HepG2 (cell line): ENCODE results near the gene GPER1. TPM values are rescaled to one million over a fixed set of nuclear protein-coding genes. Genes with fewer than 3 reads are reported as not detected.

Experiments used
- ATAC-seq: fragments of 200-7000 bp; cut with Tn5 transposase; 3 replicates; pipeline ENCODE4 v1.9.1; 2020; ENCODE audit warnings: mild to moderate bottlenecking, moderate library complexity
- BruUV-seq: library from RNA; stranded (reverse); fragments of 400-500 nt; replicated peaks from 2 replicates; lab custom pipeline; 2021; lab: Mats Ljungman, UMichigan
- CTCF ChIA-PET: fragments of 300-600 bp; formaldehyde crosslinking; extraction: SDS; loops from one replicate; lab custom pipeline; 2021; ENCODE audit warnings: low total read pairs, inconsistent platforms, low intra/inter-chr PET ratio; lab: Yijun Ruan, JAX
- POLR2A ChIA-PET: fragments of 350-600 bp; sonication (Branson Sonifier 250); formaldehyde crosslinking; loops from one replicate; lab custom pipeline; 2020; ENCODE audit warnings: antibody characterized with exemption, inconsistent platforms; lab: Yijun Ruan, JAX
- DNase-seq: peaks from one replicate; pipeline ENCODE4 v3.0.0-alpha.2; 2015; ENCODE audit warnings: low spot score
- FAIRE-seq: peaks from 3 replicates; lab custom pipeline; 2011; peaks lifted over from hg19 to GRCh38; lab: Jason Lieb, UNC
- H2AFZ ChIP-seq: one replicate; pipeline ENCODE4 v1.6.1; 2011; ENCODE audit warnings: low read length, inconsistent platforms
- H3K27ac ChIP-seq: fragments of 300-600 bp; 3 replicates; pipeline ENCODE4 v1.8.0; 2011; ENCODE audit warnings: mixed run types, mild to moderate bottlenecking, mixed read lengths, low read length, inconsistent platforms; ENCODE audit not compliant: insufficient read depth; ENCODE audit errors: extremely low read length
- H3K27me3 ChIP-seq, 2 experiments: fragments of 200-600 bp in 1 of 2; 2 replicates in 1 of 2; 3 replicates in 1 of 2; pipeline versions ENCODE4 v1.6.0 to v1.8.0; 2011; ENCODE audit warnings: low read length in 2 of 2, mild to moderate bottlenecking in 2 of 2, moderate library complexity in 2 of 2, inconsistent platforms in 1 of 2; ENCODE audit not compliant: insufficient read depth in 2 of 2, control insufficient read depth in 1 of 2
- H3K36me3 ChIP-seq, 2 experiments: fragments of 200-600 bp in 1 of 2; replicated peaks in 1 of 2; 2 replicates in 1 of 2; 3 replicates in 1 of 2; pipeline versions ENCODE4 v1.5.1 to v1.8.0; 2011; ENCODE audit warnings: low read length in 2 of 2, inconsistent platforms in 1 of 2; ENCODE audit not compliant: insufficient read depth in 2 of 2, control insufficient read depth in 1 of 2
- H3K4me1 ChIP-seq: 2 replicates; pipeline ENCODE4 v1.5.1; 2012; ENCODE audit warnings: low read length, inconsistent platforms; ENCODE audit not compliant: insufficient read depth
- H3K4me2 ChIP-seq: 2 replicates; pipeline ENCODE4 v1.6.0; 2011; ENCODE audit warnings: low read depth, low read length, inconsistent platforms
- H3K4me3 ChIP-seq, 3 experiments: fragments of 200-600 bp in 1 of 3; sonication (generic), shearing (Covaris generic) in 1 of 3; replicated peaks in 1 of 3; 2 replicates each; pipeline ENCODE4 v1.5.1; 2011 to 2016; ENCODE audit warnings: low read length in 3 of 3, inconsistent platforms in 2 of 3, low read depth in 2 of 3, mild to moderate bottlenecking in 2 of 3, control low read depth in 1 of 3, mixed read lengths in 1 of 3; ENCODE audit not compliant: insufficient read depth in 1 of 3
- H3K79me2 ChIP-seq: one replicate; pipeline ENCODE4 v1.6.1; 2011; ENCODE audit warnings: low read length, inconsistent platforms; ENCODE audit not compliant: insufficient read depth
- H3K9ac ChIP-seq: 2 replicates; pipeline ENCODE4 v1.6.0; 2011; ENCODE audit warnings: mild to moderate bottlenecking, low read depth, low read length, inconsistent platforms; ENCODE audit not compliant: insufficient read depth
- H3K9me3 ChIP-seq: 2 replicates; pipeline ENCODE4 v1.5.1; 2012; ENCODE audit warnings: mild to moderate bottlenecking, low read length
- H4K20me1 ChIP-seq: 2 replicates; pipeline ENCODE4 v1.6.0; 2011; ENCODE audit warnings: inconsistent platforms, mild to moderate bottlenecking, low read length, moderate library complexity; ENCODE audit not compliant: insufficient read depth
- AGO2 ChIP-seq: fragments of 200-400 bp; formaldehyde crosslinking; optimal IDR thresholded peaks from 2 replicates; pipeline ENCODE3; 2017; ENCODE audit warnings: mild to moderate bottlenecking, low read depth, low read length, moderate library complexity
- BRCA1 ChIP-seq: sonication (generic); formaldehyde crosslinking; IDR thresholded peaks from 2 replicates; pipeline ENCODE4 v1.4.0; 2020; ENCODE audit warnings: missing genetic modification reagents
- E2F1 ChIP-seq: sonication (generic); formaldehyde crosslinking; IDR thresholded peaks from 2 replicates; pipeline ENCODE4 v1.5.0; 2020; ENCODE audit warnings: missing genetic modification reagents
- FIP1L1 ChIP-seq: fragments of 200-400 bp; formaldehyde crosslinking; IDR thresholded peaks from 2 replicates; pipeline ENCODE4 v1.6.1; 2018; ENCODE audit warnings: low read depth, mild to moderate bottlenecking, low read length, moderate library complexity, borderline replicate concordance; ENCODE audit not compliant: insufficient read depth
- FOXA1 ChIP-seq, 2 experiments: fragments of 450-650 bp in 1 of 2; sonication (generic) in 1 of 2; formaldehyde crosslinking in 1 of 2; IDR thresholded peaks; 2 replicates each; pipeline versions ENCODE4 v1.4.0 to v1.6.1; 2016 to 2020; ENCODE audit warnings: missing genetic modification reagents in 1 of 2
- FOXK2 ChIP-seq: fragments of 450-650 bp; IDR thresholded peaks from 2 replicates; pipeline ENCODE4 v1.6.1; 2016
- FUBP1 ChIP-seq: sonication (generic); formaldehyde crosslinking; IDR thresholded peaks from 2 replicates; pipeline ENCODE4 v1.5.1; 2020; ENCODE audit warnings: missing genetic modification reagents, mild to moderate bottlenecking, borderline replicate concordance
- IKZF1 ChIP-seq: fragments of 450-650 bp; IDR thresholded peaks from 2 replicates; pipeline ENCODE4 v1.7.1; 2016
- KDM5A ChIP-seq: fragments of 200-600 bp; sonication (generic); IDR thresholded peaks from 2 replicates; pipeline ENCODE4 v1.7.0; 2018; ENCODE audit warnings: antibody characterized with exemption, mild to moderate bottlenecking, low read length, borderline replicate concordance
- MAX ChIP-seq: IDR thresholded peaks from 2 replicates; pipeline ENCODE4 v1.6.1; 2012; ENCODE audit warnings: inconsistent platforms
- MXD1 ChIP-seq: sonication (generic); formaldehyde crosslinking; IDR thresholded peaks from 2 replicates; pipeline ENCODE4 v1.4.0; 2020; ENCODE audit warnings: mild to moderate bottlenecking, missing genetic modification reagents
- NCOA1 ChIP-seq: sonication (generic); formaldehyde crosslinking; IDR thresholded peaks from 2 replicates; pipeline ENCODE4 v1.9.0; 2021; ENCODE audit warnings: missing genetic modification reagents
- SAFB2 ChIP-seq: sonication (generic); formaldehyde crosslinking; IDR thresholded peaks from 2 replicates; pipeline ENCODE4 v1.5.1; 2020; ENCODE audit warnings: missing genetic modification reagents, low read depth, mild to moderate bottlenecking, borderline replicate concordance
- SMYD3 ChIP-seq: sonication (generic); formaldehyde crosslinking; IDR thresholded peaks from 2 replicates; pipeline ENCODE4 v1.8.1; 2023; ENCODE audit warnings: mild to moderate bottlenecking, missing genetic modification reagents
- TGIF2 ChIP-seq: IDR thresholded peaks from 2 replicates; pipeline ENCODE4 v1.6.1; 2016; ENCODE audit warnings: control low read depth, missing compliant biosample characterization
- THAP11 ChIP-seq: IDR thresholded peaks from 2 replicates; pipeline ENCODE4 v1.6.1; 2016; ENCODE audit warnings: missing biosample characterization, missing genetic modification reagents
- ZFY ChIP-seq: sonication (generic); formaldehyde crosslinking; IDR thresholded peaks from 2 replicates; pipeline ENCODE4 v1.4.0; 2020; ENCODE audit warnings: missing genetic modification reagents
- ZNF44 ChIP-seq: sonication (generic); formaldehyde crosslinking; IDR thresholded peaks from 2 replicates; pipeline ENCODE4 v1.5.1; 2020; ENCODE audit warnings: mild to moderate bottlenecking, missing genetic modification reagents
- ZNF460 ChIP-seq: sonication (generic); formaldehyde crosslinking; IDR thresholded peaks from 2 replicates; pipeline ENCODE4 v1.5.1; 2020; ENCODE audit warnings: missing genetic modification reagents, mild to moderate bottlenecking, borderline replicate concordance
- ZNF792 ChIP-seq: IDR thresholded peaks from 2 replicates; pipeline ENCODE4 v1.6.1; 2016
- WGBS: methylation state at CpG from one replicate; pipeline ENCODE4 v1.1.6; 2017; ENCODE audit warnings: low lambda C conversion rate; 5-methylcytosine and 5-hydroxymethylcytosine counted together
- in situ Hi-C: cut with HindIII; loops from 2 replicates; pipeline ENCODE4 v1.10.0; 2017; ENCODE audit warnings: low pct_unique_long_range_greater_than_20kb; ENCODE audit not compliant: extremely low pct_ligation_motif_present
- intact Hi-C: fragments of 100-400 bp; cut with micrococcal nuclease; formaldehyde crosslinking; loops from one replicate; pipeline ENCODE4 v1.10.0; 2022; ENCODE audit not compliant: unreplicated experiment
- polyA plus RNA-seq, 8 experiments: library from polyadenylated mRNA; depleted of rRNA in 3 of 8; stranded (reverse) in 7 of 8; unstranded in 1 of 8; fragments of >200 nt; fragmentation: Illumina TruSeq in 4 of 8; extraction: Trizol in 4 of 8; gene quantifications; 2 replicates each; pipeline versions ENCODE4 v1.2.1 to v1.2.3, GENCODE V29; 2011 to 2016; ENCODE audit warnings: low read depth in 4 of 8, missing spikeins in 1 of 8, mixed read lengths in 1 of 8; ENCODE audit not compliant: insufficient read depth in 1 of 8
- total RNA-seq, 5 experiments: library from RNA; depleted of rRNA; stranded (reverse); fragments of >200 nt; fragmentation: Illumina TruSeq; extraction: Trizol; gene quantifications; 2 replicates each; pipeline ENCODE4 v1.2.3, GENCODE V29; 2016; ENCODE audit warnings: low read depth in 1 of 5
- TF ChIP-seq, protein P1 (sequence below): sonication (generic); formaldehyde crosslinking; IDR thresholded peaks from 2 replicates; pipeline ENCODE4 v1.4.0; 2020; ENCODE audit warnings: mild to moderate bottlenecking, missing genetic modification reagents, borderline replicate concordance

The GPER1 gene
- total and polyA plus RNA-seq, 2 of the 13 experiments (the other 11 are each of a cell fraction or from before 2014, with no cell fraction given) = 12.7 to 19.7 TPM

- TF ChIP-seq SAFB2 (CRISPR knock-in tag) (no peak), ZFY (CRISPR knock-in tag) (no peak), FOXA1 (IDR thresholded peaks at IDR 0.05) (no peak), FOXA1 (CRISPR knock-in tag; IDR thresholded peaks at IDR 0.05) (no peak), FOXK2 (no peak), ZNF460 (CRISPR knock-in tag) (no peak), E2F1 (CRISPR knock-in tag) (no peak), FIP1L1 (no peak), NCOA1 (CRISPR knock-in tag) (no peak), THAP11 (CRISPR knock-in tag) (no peak)
- TF ChIP-seq, protein P1, sequence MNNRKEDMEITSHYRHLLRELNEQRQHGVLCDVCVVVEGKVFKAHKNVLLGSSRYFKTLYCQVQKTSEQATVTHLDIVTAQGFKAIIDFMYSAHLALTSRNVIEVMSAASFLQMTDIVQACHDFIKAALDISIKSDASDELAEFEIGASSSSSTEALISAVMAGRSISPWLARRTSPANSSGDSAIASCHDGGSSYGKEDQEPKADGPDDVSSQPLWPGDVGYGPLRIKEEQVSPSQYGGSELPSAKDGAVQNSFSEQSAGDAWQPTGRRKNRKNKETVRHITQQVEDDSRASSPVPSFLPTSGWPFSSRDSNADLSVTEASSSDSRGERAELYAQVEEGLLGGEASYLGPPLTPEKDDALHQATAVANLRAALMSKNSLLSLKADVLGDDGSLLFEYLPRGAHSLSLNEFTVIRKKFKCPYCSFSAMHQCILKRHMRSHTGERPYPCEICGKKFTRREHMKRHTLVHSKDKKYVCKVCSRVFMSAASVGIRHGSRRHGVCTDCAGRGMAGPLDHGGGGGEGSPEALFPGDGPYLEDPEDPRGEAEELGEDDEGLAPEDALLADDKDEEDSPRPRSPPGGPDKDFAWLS (CRISPR knock-in tag) = no peak
These were observed 37.7 kb downstream of the GPER1 start (continued) for GRCh38 chr7:1125603-1125969.

DNA sequence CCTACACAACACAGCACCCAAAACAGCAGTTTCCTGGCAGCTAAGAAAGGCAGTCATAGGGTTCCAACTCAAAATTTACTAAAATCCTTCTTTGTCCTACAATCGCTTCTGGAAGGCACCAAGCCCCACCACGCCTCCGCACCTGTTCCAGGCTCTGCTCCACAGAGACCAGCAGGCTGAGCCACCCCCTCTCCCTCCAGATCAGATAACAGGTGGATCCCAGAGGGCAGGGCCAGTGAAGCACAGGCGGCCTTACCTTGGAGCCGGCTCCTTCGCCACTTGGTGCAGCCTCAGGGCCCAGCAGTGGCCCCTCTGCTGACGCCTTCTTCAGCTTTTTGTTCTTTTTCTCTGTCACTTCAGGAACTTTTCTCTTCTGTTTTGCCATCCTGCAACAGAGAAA, 39.1 kb downstream of the GPER1 start:
- Histone ChIP-seq H3K9ac (no peak overlapping the region), H3K27me3 (no peaks in the 10 kb centered on the region), H3K27ac (no peak overlapping the region), H3K4me3 (no peak overlapping the region), H3K4me1 (no peaks in the 10 kb centered on the region), H3K79me2 (peaks cover 19% of the 10 kb centered on the region), H3K36me3 (peaks cover 14 to 27% of the 10 kb centered on the region in 2 experiments; a peak in 4 of 5 replicates), H2AFZ (no peak overlapping the region), H3K9me3 (no peaks in the 10 kb centered on the region), H4K20me1 (0 out of 2 replicates have a peak, but pooled peaks cover 2% of the 10 kb centered on the region), H3K4me2 (no peak overlapping the region)
- intact Hi-C loops = no loop called here
- no TSS peak for BruUV-seq
- DNase-seq (no peak), FAIRE-seq (no peak), ATAC-seq (no peak)
- no peak for TF ChIP-seq MXD1 (CRISPR knock-in tag)
- TF ChIP-seq KDM5A = no peak
- TF ChIP-seq IKZF1 = no peak
- TF ChIP-seq AGO2 = no peak
- no peak for TF ChIP-seq SMYD3 (CRISPR knock-in tag)
- TF ChIP-seq BRCA1 (CRISPR knock-in tag) = no peak
- no peak for TF ChIP-seq ZNF792 (CRISPR knock-in tag)
- no peak for TF ChIP-seq ZNF44 (CRISPR knock-in tag)
- TF ChIP-seq FUBP1 (CRISPR knock-in tag) = no peak
- TF ChIP-seq MAX = no peak
- no peak for TF ChIP-seq TGIF2 (CRISPR knock-in tag)
- in situ Hi-C loops = no loop called here
- CTCF ChIA-PET = no interaction called here
- POLR2A ChIA-PET = no interaction called here
- over 99% methylated on average over 7 of the region's 7 CpGs for WGBS
